ENCODE results near the gene GREM1.

GREM1 gene

DNA sequence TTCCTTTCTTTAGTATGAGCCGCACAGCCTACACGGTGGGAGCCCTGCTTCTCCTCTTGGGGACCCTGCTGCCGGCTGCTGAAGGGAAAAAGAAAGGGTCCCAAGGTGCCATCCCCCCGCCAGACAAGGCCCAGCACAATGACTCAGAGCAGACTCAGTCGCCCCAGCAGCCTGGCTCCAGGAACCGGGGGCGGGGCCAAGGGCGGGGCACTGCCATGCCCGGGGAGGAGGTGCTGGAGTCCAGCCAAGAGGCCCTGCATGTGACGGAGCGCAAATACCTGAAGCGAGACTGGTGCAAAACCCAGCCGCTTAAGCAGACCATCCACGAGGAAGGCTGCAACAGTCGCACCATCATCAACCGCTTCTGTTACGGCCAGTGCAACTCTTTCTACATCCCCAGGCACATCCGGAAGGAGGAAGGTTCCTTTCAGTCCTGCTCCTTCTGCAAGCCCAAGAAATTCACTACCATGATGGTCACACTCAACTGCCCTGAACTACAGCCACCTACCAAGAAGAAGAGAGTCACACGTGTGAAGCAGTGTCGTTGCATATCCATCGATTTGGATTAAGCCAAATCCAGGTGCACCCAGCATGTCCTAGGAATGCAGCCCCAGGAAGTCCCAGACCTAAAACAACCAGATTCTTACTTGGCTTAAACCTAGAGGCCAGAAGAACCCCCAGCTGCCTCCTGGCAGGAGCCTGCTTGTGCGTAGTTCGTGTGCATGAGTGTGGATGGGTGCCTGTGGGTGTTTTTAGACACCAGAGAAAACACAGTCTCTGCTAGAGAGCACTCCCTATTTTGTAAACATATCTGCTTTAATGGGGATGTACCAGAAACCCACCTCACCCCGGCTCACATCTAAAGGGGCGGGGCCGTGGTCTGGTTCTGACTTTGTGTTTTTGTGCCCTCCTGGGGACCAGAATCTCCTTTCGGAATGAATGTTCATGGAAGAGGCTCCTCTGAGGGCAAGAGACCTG is 13.2 kb downstream of the GREM1 start:
- DNase-seq (ENCODE audit: low spot score), result no peak

DNA sequence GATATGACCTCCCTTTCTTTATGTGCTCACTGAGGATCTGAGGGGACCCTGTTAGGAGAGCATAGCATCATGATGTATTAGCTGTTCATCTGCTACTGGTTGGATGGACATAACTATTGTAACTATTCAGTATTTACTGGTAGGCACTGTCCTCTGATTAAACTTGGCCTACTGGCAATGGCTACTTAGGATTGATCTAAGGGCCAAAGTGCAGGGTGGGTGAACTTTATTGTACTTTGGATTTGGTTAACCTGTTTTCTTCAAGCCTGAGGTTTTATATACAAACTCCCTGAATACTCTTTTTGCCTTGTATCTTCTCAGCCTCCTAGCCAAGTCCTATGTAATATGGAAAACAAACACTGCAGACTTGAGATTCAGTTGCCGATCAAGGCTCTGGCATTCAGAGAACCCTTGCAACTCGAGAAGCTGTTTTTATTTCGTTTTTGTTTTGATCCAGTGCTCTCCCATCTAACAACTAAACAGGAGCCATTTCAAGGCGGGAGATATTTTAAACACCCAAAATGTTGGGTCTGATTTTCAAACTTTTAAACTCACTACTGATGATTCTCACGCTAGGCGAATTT is 14.9 kb downstream of the GREM1 start:
- no peak for DNase-seq (ENCODE audit: low spot score)

DNA sequence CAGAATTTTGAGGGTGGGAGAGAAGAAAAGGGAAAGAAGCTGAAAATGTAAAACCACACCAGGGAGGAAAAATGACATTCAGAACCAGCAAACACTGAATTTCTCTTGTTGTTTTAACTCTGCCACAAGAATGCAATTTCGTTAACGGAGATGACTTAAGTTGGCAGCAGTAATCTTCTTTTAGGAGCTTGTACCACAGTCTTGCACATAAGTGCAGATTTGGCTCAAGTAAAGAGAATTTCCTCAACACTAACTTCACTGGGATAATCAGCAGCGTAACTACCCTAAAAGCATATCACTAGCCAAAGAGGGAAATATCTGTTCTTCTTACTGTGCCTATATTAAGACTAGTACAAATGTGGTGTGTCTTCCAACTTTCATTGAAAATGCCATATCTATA is 15.5 kb downstream of the GREM1 start:
- DNase-seq (ENCODE audit: low spot score), result no peak

DNA sequence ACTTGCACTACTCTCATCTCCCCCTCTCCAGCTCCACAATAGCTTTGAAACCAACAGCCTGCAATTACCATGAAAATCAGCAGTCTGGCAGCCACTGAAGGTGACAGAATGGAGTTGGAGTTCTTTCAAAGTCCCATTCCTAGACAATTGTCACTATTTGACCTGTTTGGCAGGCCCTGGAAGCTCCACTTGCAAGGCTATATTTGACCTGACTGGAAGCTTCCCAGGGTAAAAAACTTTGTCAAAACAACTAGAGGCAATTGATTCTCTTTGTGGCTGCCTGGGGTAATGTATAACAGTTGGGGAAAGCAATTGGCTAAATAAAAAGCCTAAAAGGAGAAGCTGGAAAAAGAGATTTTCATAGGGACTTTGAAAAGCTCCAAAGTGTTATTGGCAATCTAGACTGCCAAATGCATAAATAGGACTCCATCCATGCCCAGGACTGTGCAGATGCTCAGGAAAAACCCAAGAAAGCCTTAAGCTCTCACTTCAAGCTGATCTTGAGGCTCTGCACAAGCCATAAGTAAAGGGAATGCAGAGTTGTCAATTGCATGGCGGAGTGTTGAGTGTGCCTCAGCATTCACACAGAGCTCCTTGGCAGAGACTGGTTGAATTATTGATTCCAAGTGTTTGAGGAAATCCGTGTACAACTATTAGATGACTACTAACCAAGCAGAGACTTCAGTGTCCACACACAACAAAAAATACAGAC is 18.3 kb downstream of the GREM1 start:
- DNase-seq (ENCODE audit: low spot score), result no peak

DNA sequence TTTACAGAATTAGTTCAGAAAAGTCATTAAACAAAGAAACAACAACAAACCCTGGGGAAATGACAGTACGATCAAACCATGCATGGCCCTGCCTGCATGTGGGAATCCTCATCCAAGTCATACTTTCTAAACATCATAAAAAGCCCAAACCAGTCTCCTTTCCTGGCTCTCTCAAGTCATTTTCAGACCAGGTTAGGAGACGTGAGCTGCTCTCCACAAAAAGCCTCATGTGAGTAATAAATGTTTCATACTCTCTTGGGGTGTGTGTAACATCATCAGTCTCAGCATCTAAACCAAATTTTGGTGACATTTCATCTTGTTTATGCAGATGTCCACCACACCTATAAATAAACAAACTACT is 18.9 kb downstream of the GREM1 start:
- DNase-seq (ENCODE audit: low spot score), result no peak

DNA sequence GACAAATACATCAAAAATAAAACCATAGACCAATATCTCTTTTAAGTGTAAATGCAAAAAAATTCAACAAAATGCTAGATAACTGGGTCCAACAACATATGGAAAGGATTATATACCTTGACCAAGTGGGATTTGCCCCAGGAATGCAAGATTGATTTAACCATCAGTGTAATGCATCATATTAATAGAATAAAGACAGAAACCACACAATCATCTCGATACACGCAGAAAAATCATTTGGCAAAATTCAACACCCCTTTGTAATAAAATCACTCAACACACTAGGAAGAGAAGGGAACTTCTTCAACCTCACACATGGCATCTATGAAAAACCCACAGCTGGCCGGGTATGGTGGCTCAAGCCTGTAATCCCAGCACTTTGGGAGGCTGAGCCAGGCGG is 19.5 kb downstream of the GREM1 start:
- DNase-seq (ENCODE audit: low spot score), result no peak

DNA sequence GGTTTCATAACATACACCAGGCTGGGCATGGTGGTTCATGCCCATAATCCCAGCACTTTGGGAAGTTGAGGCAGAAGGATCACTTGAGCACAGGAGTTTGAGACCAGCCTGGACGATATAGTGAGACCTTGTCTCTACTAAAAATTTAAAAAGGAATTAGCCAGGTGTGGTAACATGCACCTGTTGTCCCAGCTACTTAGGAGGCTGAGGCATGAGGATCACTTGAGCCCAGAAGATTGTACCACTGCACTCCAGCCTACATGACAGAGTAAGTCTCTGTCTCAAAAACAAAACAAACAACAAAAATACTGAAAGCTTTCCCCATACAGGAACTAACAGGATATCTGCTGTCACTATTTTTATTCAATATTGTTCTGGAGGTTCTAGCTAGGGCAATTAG is 20.9 kb downstream of the GREM1 start:
- DNase-seq (ENCODE audit: low spot score), result no peak

DNA sequence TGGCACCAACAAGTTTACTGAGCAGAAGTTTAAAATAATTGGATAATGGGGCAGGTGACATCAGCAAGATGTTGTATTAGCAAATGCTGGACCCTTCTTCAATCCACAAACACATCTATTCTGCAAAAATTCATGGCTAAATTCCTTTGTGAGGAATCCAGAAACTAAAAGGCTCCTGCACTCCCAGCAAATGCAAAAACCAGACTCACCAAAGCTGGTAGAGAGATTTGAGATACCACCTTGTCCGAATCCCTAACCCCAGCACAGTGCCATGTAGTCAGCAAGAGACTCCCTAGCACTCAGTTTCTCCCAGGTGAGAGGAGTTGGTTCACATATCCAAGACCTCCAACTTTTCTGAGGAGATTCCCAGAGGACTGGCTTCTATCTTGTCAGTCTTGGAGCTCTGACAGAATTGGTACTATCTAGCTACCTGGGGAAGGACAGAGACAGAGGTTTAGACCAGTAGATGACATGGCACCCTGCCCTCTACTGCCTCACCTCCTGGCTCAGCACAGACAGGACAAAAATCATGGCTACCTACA is 21.8 kb downstream of the GREM1 start:
- DNase-seq (ENCODE audit: low spot score), result no peak

DNA sequence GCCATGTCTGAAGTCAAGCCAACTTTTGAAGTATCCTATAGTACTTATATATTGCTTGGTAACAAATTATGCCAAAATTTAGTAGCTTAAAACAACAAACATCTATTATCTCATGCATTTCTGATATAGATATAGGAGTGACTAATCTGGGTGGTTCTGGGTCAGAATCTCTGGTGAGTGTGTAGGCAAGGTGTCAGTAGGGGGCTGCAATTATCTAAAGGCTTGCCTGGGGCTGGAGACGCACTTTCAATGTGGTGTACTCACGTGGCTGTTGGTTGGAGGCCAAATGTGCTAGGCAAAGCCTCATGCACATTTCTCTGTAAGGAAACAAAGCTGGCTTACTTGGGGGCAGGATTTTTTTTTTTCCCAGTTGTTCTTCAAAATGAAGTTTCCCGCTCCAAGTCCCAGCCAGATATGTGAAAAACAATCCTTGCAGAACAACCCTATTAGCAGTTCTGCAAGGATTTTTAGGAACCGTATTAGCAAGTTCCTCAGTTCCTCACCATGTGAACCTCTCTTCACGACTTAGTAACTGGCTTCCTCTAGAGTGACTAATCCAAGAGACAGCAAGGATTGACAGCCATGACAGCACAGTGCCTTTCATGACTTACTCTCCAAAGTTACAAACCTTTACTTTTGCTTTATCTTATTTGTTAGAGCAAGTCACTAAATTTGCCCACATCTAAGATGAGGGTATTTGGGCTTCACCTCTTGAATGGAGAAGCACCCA is 25.8 kb downstream of the GREM1 start:
- DNase-seq (ENCODE audit: low spot score), result no peak

DNA sequence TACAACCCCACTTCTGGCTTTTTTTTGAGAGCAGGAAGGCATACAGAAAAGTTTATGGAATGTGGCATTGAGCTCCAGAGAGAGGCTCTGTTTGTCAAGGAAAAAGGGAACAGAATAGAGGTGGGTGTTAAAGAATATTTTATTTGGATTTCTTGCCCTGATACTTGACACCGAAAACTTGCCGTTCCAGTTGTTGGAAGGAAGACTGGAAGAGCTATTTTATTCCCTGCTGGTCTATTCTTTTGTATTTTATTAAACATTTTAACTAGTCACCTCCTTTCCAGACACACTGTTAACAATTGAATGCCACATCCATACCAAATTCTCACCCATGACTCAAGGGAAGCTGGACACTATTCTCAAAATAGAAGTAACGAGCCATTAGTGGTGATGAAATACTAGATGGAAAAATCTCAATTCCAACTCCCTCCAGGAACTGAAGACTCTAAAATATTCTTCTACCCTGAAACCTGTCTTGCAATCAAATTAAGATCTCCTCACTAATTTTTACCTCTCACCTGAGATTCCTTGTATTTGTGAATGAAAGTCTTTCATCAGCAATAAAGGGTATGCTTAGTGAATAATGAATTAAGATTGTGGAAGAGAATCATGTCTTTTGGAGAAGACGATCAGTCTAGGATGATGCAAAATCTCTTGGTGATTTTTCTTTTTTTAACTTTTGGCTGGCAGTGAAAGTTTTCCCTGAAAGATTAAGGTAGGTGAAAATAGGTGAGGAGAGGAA is 28.5 kb downstream of the GREM1 start:
- no peak for DNase-seq (ENCODE audit: low spot score)

DNA sequence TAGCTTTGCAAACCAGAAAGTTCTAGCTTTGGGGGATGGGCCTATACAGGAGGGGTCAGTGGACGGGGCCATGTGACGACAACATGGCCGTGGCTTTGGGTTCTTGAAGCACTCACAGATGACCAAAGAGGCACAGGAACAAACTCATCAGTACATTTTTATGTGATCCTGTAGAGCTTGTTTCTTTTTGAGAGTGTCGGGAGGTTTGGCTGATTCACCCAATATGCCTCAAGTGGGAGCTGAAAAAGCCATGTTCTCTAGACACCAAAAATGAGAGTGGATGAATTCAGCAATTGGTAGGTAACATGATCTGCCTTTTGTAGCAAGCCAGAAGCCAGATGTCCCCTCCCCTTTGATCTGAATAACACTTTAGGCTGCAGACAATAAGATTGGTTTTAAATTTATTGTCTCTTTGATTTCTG is 30.1 kb downstream of the GREM1 start:
- DNase-seq (ENCODE audit: low spot score), result no peak

DNA sequence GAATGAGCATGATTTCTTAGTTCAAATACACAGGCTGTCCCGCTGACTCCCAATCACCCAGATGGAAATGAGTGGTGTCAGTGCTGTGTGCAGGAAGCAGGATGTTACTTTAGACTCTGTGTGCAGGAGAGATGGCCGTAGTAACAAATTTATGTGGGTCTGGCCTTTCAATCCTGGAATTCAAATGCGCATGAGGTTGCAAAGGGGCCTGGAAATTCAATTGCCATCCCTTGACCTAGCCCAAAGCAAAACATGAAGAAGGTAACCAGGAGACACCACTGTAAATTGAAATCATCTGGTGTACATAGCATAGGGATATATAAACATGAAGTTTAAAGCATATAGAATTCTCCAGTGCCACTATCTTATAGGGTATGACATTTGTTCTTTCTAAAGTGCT is 33.2 kb downstream of the GREM1 start:
- DNase-seq (ENCODE audit: low spot score), result no peak

DNA sequence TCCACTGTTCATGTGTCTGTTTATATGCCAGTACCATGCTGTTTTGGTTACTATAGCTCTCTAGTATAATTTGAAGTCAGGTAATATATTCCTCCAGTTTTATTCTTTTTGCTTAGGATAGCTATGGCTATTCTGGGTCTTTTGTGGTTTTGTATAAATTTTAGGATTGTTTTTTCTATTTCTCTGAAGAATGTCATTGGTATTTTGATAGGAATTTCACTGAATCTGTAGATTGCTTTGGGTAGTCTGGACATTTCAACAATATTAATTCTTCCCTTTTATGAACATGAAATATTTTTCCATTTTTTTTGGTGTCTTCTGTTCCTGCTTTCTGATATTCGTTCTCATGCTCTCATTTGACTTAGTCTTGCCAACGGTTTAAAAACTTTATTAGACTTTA is 39.6 kb downstream of the GREM1 start:
- no peak for DNase-seq (ENCODE audit: low spot score)

DNA sequence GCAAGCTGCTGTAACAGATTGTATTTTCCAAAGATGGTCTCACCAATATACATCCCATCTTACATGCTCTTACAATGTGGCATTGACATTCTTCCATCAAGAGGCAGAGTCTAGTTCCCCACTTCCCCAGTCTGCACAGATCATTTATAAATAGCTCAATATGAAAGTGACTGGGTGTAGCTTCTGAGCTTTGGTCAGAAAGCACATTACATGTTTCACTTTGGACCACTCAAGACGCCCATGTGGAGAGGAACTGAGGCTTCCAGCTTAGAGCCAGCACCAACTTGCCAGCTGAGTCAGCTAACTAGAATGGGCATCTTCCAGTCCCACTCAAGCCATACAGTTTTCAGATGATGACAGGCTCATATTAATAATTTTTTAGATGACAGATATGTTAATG is 45.5 kb downstream of the GREM1 start:
- DNase-seq (ENCODE audit: low spot score), result no peak

DNA sequence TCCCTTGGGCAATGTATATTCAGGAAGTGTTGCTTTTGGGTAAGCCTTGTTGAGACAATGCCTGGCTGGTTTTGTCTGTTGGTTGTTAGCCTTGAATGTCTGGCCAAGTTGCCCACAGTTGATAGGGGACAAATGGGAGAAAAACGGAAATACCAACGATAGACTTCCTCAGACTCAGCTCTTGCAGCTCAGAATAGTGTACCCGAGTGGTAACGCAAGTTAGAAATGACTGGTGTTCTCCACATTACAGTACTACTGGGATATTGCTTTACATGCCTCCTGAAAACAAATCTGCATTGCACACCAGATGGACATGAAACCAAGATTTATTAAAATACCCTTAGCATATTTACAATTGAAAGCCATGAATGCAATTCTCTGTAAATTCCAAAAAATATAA is 47.4 kb downstream of the GREM1 start:
- no peak for DNase-seq (ENCODE audit: low spot score)

DNA sequence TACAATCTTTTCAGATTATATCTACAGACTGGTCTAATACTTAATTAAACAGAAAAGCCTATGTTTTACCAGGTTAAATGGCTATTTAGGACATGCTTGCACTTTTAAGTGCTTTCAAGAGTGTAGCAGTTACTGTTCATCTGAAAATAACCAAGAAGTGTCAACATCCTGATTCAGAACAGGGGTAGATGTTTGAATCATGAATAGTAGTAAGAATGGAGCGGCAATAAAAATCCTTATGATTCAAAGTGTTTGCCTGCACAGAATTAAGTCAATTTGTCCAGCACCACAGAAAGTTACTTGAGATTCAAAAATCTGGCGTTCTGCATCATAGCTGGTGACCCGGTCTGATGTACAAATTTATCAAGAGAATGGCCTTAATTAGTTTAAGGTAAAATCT is 48.3 kb downstream of the GREM1 start:
- no peak for DNase-seq (ENCODE audit: low spot score)

DNA sequence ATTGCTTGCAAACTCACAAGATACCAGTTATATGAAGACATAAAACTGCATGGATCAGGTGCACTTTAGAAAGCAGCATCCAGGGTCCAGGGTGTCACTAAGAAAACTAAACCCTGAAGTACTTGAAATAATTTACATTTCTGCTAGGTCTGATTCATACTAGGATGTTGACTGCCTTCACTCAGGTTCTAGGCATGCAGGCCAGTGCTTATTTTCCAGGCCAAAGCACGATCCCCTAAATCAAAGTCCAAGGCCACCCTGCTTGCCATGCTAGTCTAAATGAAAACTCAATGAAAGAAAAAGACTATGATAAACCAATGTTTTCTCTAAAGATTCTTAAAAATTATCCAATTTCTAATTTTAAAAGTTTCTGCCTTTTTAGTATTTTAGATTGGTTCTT is 49.4 kb downstream of the GREM1 start:
- no peak for DNase-seq (ENCODE audit: low spot score)

DNA sequence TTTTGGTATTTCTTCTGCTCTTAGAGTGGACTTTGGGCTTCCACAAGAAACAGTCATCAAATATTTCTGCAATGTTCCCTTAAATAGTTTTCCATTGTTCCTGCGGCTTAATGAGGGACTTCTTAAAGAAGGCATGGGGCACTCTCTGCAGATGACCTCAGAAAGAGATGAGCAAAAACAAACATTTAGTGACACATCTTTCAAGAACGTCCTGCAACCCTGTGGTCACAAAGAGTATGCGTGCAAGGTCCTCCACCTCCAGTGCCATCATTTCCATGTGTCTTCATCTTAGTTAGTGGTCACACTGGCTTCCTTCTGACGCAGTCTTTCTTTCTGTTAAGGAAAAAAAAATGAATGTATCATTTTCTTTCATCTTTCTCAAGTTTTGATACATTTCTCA is 56.2 kb downstream of the GREM1 start:
- no peak for DNase-seq (ENCODE audit: low spot score)

DNA sequence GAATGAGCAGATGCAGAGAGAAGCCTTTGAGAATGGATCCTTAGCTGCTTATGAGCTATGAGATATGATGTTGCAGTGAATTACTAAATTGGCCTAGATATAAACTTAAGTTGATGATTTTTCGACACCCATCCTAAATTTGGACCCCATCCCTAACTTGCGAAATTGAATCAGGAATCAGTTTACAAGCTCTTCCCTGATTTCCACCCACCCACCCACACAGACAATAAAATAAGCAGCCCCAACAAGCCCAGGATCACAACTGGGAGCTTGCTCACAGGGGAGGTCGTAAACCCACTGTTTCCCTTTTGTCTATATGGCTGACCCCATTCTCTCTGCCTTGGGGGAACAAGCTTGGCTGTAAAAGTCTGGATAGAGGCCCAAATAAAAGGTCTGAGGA is 57.3 kb downstream of the GREM1 start:
- no peak for DNase-seq (ENCODE audit: low spot score)

DNA sequence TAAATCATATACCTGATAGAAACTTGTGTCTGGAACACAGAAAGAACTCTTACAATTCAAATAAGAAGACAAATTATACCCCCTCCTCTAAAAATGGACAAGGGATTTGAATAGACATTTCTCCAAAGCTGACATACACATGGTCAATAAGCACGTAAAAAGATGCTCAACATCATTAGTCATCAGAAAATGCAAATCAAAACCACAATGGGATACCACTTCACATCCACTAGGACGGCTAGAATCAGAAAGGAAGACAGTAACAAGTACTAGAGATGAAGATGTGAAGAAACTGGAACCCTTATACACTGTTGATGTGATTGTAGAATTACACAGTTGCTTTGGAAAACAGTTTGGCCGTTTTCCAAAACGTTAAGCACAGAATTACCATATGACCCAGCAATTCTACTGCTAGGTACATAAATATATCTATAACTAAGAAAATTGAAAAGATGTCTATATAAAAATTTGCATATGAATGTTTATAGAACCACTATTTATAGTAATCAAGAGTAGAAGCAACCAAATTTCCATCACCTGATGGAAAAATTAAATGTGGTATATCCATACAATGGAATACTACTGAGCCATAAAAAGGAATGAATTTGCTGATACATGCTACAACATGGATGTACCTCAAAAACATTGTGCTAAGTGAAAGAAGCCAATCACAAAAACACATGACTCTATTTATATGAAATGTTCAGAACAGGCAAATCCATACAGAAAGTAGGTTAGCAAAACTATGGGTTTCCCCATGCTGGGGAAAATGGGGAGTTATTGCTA is 60.8 kb downstream of the GREM1 start:
- no peak for DNase-seq (ENCODE audit: low spot score)

DNA sequence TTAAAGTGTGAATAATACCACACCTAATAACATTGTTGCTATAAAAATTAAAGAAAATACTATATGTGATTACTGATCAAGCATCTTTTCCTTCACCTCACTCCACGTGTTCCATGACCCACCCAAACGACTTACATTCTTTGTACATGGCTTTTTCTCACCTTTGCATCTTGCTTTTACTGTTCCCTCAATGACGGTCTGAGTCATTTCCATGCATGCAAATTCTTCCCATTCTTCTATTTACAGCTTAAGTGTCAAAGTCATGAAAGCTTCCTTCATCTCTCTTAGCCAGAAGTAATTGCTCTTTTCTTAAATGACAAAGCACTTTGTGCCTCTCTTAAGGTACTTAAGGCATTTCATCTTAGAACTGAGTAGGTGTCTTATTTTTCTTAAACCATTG is 64.0 kb downstream of the GREM1 start:
- DNase-seq (ENCODE audit: low spot score), result no peak

Measured in HuH-7 (cell line).